ENCODE results near the gene ISY1. TPM values are rescaled to one million over a fixed set of nuclear protein-coding genes. Genes with fewer than 3 reads are reported as not detected.
"Not testable (repeated sequence)": the region's sequence is repeated elsewhere in the genome, so short reads cannot be mapped to it uniquely, and the experiment has no call there.

The ISY1 gene
- total RNA-seq, 4 donors from 2014 or later = 6.0 to 26.3 (median 19.6) TPM

GRCh38 chr3:129144786-129145185 lies 16.1 kb downstream of the ISY1 start:
- H3K9me3 ChIP-seq = no peaks in the 10 kb centered on the region
- intact Hi-C loops (cut with DNase I) = no loop called here
- no peak for TF ChIP-seq POLR2A (IDR thresholded peaks at IDR 0.05)
- TF ChIP-seq, protein P1, sequence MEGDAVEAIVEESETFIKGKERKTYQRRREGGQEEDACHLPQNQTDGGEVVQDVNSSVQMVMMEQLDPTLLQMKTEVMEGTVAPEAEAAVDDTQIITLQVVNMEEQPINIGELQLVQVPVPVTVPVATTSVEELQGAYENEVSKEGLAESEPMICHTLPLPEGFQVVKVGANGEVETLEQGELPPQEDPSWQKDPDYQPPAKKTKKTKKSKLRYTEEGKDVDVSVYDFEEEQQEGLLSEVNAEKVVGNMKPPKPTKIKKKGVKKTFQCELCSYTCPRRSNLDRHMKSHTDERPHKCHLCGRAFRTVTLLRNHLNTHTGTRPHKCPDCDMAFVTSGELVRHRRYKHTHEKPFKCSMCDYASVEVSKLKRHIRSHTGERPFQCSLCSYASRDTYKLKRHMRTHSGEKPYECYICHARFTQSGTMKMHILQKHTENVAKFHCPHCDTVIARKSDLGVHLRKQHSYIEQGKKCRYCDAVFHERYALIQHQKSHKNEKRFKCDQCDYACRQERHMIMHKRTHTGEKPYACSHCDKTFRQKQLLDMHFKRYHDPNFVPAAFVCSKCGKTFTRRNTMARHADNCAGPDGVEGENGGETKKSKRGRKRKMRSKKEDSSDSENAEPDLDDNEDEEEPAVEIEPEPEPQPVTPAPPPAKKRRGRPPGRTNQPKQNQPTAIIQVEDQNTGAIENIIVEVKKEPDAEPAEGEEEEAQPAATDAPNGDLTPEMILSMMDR (IDR thresholded peaks at IDR 0.05) = no peak
- no peak for DNase-seq
- H3K36me3 ChIP-seq = peaks cover 0 to 89% (median 17%) of the 10 kb centered on the region in 3 donors
- no peak overlapping the region for H3K27ac ChIP-seq
- no peaks in the 10 kb centered on the region for H3K4me1 ChIP-seq
- H3K27me3 ChIP-seq = no peaks in the 10 kb centered on the region
- H3K4me3 ChIP-seq = no peak overlapping the region

DNA sequence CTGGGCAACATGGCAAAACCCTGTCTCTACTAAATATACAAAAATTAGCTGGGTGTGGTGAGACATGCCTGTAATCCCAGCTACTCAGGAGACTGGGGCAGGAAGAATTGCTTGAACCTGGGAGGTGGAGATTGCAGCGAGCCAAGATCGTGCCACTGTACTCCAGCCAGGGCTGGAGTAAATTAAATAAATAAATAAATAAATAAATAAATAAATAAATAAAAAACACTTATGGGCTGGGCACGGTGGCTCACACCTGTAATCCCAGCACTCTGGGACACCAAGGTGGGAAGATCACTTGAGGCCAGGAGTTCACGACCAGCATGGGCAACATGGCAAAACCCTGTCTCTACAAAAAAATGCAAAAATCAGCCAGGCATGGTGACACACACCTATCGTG lies 19.9 kb downstream of the ISY1 start:
- H3K9me3 ChIP-seq; DNase-seq; H3K4me1 ChIP-seq; H3K27me3 ChIP-seq; H3K27ac ChIP-seq; intact Hi-C loops (cut with DNase I); H3K4me3 ChIP-seq: not testable (repeated sequence)
- peaks cover 0 to 97% (median 24%) of the 10 kb centered on the region in 3 donors for H3K36me3 ChIP-seq
- 94 to 95% methylated on average over 5 of the region's 5 CpGs for WGBS, 2 donors

DNA sequence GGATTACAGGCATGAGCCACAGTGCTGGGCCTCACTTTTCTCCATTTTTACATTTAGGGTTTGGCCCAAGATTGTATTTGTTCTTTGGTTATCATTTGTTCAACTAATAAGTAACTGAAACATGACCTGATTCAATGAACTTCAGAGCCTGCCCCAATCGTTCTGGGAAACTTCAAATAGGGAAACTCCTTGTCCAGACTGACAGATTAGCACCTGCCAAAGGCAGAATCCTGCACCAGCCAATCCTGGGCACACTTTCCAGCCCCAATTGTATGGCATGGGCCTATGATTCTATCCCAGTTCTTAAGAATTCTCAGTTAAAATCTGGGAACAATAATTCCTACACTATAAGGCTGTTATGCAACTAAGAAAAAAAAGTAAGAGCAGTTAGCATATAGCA lies 21.0 kb downstream of the ISY1 start:
- WGBS, 2 donors = 27 to 56% methylated on average over 1 of the region's 1 CpG
- no peak for DNase-seq
- Histone ChIP-seq H3K27me3 (no peaks in the 10 kb centered on the region), H3K4me3 (no peak overlapping the region), H3K36me3 (peaks cover 2 to 98% (median 18%) of the 10 kb centered on the region in 3 donors), H3K9me3 (no peaks in the 10 kb centered on the region), H3K4me1 (no peaks in the 10 kb centered on the region), H3K27ac (no peak overlapping the region)
- TF ChIP-seq POLR2A (IDR thresholded peaks at IDR 0.05) = no peak
- TF ChIP-seq, protein P1 (IDR thresholded peaks at IDR 0.05) = no peak
- intact Hi-C loops (cut with DNase I) = no loop called here

DNA sequence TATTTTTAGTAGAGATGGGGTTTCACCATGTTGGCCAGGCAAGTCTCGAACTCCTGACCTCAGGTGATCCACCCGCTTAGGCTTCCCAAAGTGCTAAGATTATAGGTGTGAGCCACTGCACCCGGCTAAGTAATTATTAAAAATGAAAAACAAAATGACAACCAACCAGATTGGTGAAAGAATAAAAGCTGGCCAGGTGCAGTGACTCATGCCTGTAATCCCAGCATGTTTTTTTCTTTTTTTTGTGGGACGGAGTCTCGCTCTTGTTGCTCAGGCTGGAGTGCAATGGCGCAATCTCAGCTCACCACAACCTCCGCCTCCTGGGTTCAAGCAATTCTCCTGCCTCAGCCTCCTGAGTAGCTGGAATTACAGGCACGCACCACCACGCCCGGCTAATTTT lies 24.6 kb downstream of the ISY1 start:
- H3K27me3 ChIP-seq; H3K9me3 ChIP-seq; H3K27ac ChIP-seq; H3K4me1 ChIP-seq; intact Hi-C loops (cut with DNase I); H3K4me3 ChIP-seq; DNase-seq: not testable (repeated sequence)
- peaks cover 27 to 100% (median 42%) of the 10 kb centered on the region in 3 donors for H3K36me3 ChIP-seq
- 69 to 77% methylated on average over 10 of the region's 10 CpGs for WGBS, 2 donors

DNA sequence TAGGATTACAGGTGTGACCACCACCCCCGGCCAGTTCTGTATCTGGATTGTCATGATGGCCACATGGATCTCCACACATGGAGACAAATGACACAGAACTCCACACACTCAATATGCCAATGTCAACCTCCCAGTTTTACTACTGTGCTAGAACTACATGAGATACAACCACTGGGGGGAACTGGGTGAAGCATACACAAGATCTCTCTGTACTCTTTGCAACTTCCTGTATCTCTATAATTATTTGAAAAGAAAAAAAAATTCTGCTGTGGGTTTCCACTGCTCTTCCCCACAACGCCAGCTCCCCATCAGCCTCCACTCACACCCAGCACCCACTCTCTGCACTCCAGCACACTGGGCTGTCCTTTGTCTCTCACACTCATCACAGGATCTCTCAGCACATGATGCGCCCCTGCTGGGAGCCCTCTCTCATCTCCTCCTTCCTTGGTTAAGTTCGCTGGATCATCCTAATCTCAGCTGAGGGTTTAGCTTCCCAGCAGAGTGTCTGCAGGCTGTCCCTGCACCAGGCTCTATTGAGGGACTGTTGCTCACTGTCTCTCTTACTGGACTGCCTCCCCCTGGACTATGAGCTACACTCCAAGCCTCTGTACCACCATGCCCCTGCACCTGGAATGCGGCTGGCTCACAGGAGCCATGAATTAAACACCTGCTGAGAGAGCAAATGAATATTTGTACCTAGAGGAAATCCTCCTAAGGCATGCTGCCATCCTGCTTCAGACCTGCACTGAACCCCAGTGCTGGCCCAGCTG lies 28.6 kb downstream of the ISY1 start:
- H3K9me3 ChIP-seq = no peaks in the 10 kb centered on the region
- H3K4me3 ChIP-seq = no peak overlapping the region
- no peak for DNase-seq
- no peaks in the 10 kb centered on the region for H3K27me3 ChIP-seq
- no peak overlapping the region for H3K27ac ChIP-seq
- TF ChIP-seq, protein P1 (IDR thresholded peaks at IDR 0.05) = no peak
- TF ChIP-seq POLR2A (IDR thresholded peaks at IDR 0.05) = no peak
- H3K36me3 ChIP-seq = peaks cover 40 to 100% (median 57%) of the 10 kb centered on the region in 3 donors
- no peaks in the 10 kb centered on the region for H3K4me1 ChIP-seq
- 81 to 88% methylated on average over 4 to 5 of the region's 5 CpGs for WGBS, 2 donors
- intact Hi-C loops (cut with DNase I) = no loop called here

DNA sequence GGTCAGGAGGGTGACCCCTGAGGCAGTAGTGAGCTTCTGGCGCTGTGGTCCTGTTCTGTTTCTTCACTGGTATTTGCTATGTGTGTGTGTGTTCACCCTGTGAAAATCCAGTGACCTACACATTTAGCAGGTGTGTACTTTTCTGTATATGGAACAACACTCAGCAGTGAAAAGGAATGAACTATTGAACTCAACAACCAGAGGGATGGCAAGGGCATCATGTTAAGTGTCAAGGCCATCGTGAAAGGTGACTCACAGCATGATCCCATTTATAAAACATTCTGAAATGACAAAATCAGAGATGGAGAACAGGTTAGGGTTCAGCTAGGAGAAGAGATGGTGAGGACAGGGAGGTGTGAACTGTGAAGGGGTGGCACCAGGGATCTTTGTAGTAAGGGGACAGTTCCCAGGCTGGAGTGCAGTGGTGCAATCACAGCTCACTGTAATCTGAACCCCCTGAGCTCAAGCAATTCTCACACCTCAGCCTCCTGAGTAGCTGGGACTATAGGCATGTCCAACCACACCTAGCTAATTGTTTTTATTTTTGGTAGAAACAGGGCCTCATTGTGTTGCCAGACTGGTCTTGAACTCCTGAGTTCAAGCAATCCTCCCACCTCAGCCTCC lies 29.3 kb downstream of the ISY1 start:
- WGBS, 2 donors = 65 to 77% methylated on average over 2 of the region's 2 CpGs
- Histone ChIP-seq H3K27me3 (no peaks in the 10 kb centered on the region), H3K36me3 (peaks cover 40 to 100% (median 56%) of the 10 kb centered on the region in 3 donors), H3K27ac (no peak overlapping the region), H3K4me1 (no peaks in the 10 kb centered on the region), H3K9me3 (no peaks in the 10 kb centered on the region), H3K4me3 (no peak overlapping the region)
- intact Hi-C loops (cut with DNase I) = no loop called here
- TF ChIP-seq, protein P1 (IDR thresholded peaks at IDR 0.05) = no peak
- no peak for DNase-seq

Measured in esophagus squamous epithelium (tissue), 5 donors.